HepG2 (cell line): ENCODE measurements around the gene UGP2. TPM values are rescaled to one million over a fixed set of nuclear protein-coding genes. Genes with fewer than 3 reads are reported as not detected.
A peak's percentile ranks its signal among the peaks of the same experiment; 100 is the strongest.

ENCODE experiments used
- CBX5 ChIP-seq: sonication (generic); formaldehyde crosslinking; IDR thresholded peaks from 2 replicates; pipeline ENCODE4 v1.4.0; 2020; ENCODE audit warnings: missing genetic modification reagents, borderline replicate concordance
- ELF3 ChIP-seq: IDR thresholded peaks from 2 replicates; pipeline ENCODE4 v1.6.1; 2016; ENCODE audit warnings: missing genetic modification reagents, missing compliant biosample characterization
- FIP1L1 ChIP-seq: fragments of 200-400 bp; formaldehyde crosslinking; IDR thresholded peaks from 2 replicates; pipeline ENCODE4 v1.6.1; 2018; ENCODE audit warnings: low read depth, mild to moderate bottlenecking, low read length, moderate library complexity, borderline replicate concordance; ENCODE audit not compliant: insufficient read depth
- HCFC1 ChIP-seq: fragments of 150-350 bp; IDR thresholded peaks from 2 replicates; pipeline ENCODE4 v1.6.1; 2014; ENCODE audit warnings: low read depth, low read length
- JUN ChIP-seq: sonication (generic); formaldehyde crosslinking; IDR thresholded peaks from 2 replicates; pipeline ENCODE4 v1.4.0; 2020; ENCODE audit warnings: mild to moderate bottlenecking, missing genetic modification reagents
- PHF5A ChIP-seq: IDR thresholded peaks from one replicate; pipeline ENCODE4 v1.6.1; 2018; ENCODE audit warnings: low read depth, missing genetic modification reagents; ENCODE audit not compliant: unreplicated experiment
- ZEB1 ChIP-seq: IDR thresholded peaks from 2 replicates; pipeline ENCODE4 v1.6.1; 2012; ENCODE audit warnings: mild to moderate bottlenecking, low read depth, inconsistent platforms; ENCODE audit not compliant: insufficient replicate concordance
- ZFP1 ChIP-seq: IDR thresholded peaks from 2 replicates; pipeline ENCODE4 v1.6.1; 2016
- ZNF10 ChIP-seq: sonication (generic); formaldehyde crosslinking; IDR thresholded peaks from 2 replicates; pipeline ENCODE4 v1.4.0; 2020; ENCODE audit warnings: mild to moderate bottlenecking, low read depth, missing genetic modification reagents, borderline replicate concordance
- ZNF12 ChIP-seq: sonication (generic); formaldehyde crosslinking; IDR thresholded peaks from 2 replicates; pipeline ENCODE4 v1.5.0; 2020; ENCODE audit warnings: missing genetic modification reagents
- ZNF230 ChIP-seq: sonication (generic); formaldehyde crosslinking; IDR thresholded peaks from 2 replicates; pipeline ENCODE4 v1.4.0; 2020; ENCODE audit warnings: mild to moderate bottlenecking, missing genetic modification reagents
- ZNF430 ChIP-seq: sonication (generic); formaldehyde crosslinking; IDR thresholded peaks from 2 replicates; pipeline ENCODE4 v1.9.0; 2021; ENCODE audit warnings: mild to moderate bottlenecking, missing genetic modification reagents
- ZNF768 ChIP-seq: sonication (generic); formaldehyde crosslinking; IDR thresholded peaks from 2 replicates; pipeline ENCODE4 v1.4.0; 2020; ENCODE audit warnings: missing genetic modification reagents
- polyA plus RNA-seq, 8 experiments: library from polyadenylated mRNA; depleted of rRNA in 3 of 8; stranded (reverse) in 7 of 8; unstranded in 1 of 8; fragments of >200 nt; fragmentation: Illumina TruSeq in 4 of 8; extraction: Trizol in 4 of 8; gene quantifications; 2 replicates each; pipeline versions ENCODE4 v1.2.1 to v1.2.3, GENCODE V29; 2011 to 2016; ENCODE audit warnings: low read depth in 4 of 8, missing spikeins in 1 of 8, mixed read lengths in 1 of 8; ENCODE audit not compliant: insufficient read depth in 1 of 8
- total RNA-seq, 5 experiments: library from RNA; depleted of rRNA; stranded (reverse); fragments of >200 nt; fragmentation: Illumina TruSeq; extraction: Trizol; gene quantifications; 2 replicates each; pipeline ENCODE4 v1.2.3, GENCODE V29; 2016; ENCODE audit warnings: low read depth in 1 of 5
- TF ChIP-seq, protein P1 (sequence below): sonication (generic); formaldehyde crosslinking; IDR thresholded peaks from 2 replicates; pipeline ENCODE4 v1.5.1; 2020; ENCODE audit warnings: mild to moderate bottlenecking, moderate library complexity, missing genetic modification reagents
- TF ChIP-seq, protein P2 (sequence below): sonication (generic); formaldehyde crosslinking; IDR thresholded peaks from 2 replicates; pipeline ENCODE4 v1.8.1; 2022; ENCODE audit warnings: mild to moderate bottlenecking, missing genetic modification reagents
- TF ChIP-seq, protein P3 (sequence below): sonication (generic); formaldehyde crosslinking; IDR thresholded peaks from 2 replicates; pipeline ENCODE4 v1.5.0; 2020; ENCODE audit warnings: missing genetic modification reagents, mild to moderate bottlenecking, borderline replicate concordance
- TF ChIP-seq, protein P4 (sequence below): sonication (generic); formaldehyde crosslinking; conservative IDR thresholded peaks from 2 replicates; pipeline ENCODE4 v1.5.0; 2020; ENCODE audit warnings: missing genetic modification reagents
- TF ChIP-seq, protein P5 (sequence below): sonication (generic); formaldehyde crosslinking; IDR thresholded peaks from 2 replicates; pipeline ENCODE4 v1.9.0; 2022; ENCODE audit warnings: low read depth, missing genetic modification reagents
- TF ChIP-seq, protein P6 (sequence below): sonication (generic); formaldehyde crosslinking; IDR thresholded peaks from 2 replicates; pipeline ENCODE4 v1.4.0; 2020; ENCODE audit warnings: mild to moderate bottlenecking, missing genetic modification reagents, borderline replicate concordance

Gene UGP2
- total and polyA plus RNA-seq, 2 of the 13 experiments (the other 11 are each of a cell fraction or from before 2014, with no cell fraction given) = 96.0 to 134 TPM

DNA sequence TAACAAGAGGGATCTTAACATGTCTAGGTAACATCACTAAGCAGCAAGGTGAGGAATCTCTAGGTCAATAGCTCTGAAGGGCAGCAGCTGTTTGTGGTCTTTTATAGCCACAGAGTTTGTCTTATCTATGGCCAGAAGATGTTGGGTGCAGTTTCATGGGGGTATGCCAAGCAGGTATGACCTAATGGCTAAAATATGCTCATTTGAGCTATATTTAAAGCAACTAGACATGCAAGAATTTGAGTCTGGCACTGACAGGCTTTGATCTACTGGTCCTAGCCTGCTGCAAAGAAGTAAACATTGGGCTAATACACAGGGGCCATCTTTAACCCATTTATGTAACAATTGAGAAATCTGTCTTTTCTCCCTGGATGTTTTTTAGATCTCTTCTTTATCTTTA is 13.9 kb upstream of the UGP2 start (continued):
- TF ChIP-seq, protein P1, sequence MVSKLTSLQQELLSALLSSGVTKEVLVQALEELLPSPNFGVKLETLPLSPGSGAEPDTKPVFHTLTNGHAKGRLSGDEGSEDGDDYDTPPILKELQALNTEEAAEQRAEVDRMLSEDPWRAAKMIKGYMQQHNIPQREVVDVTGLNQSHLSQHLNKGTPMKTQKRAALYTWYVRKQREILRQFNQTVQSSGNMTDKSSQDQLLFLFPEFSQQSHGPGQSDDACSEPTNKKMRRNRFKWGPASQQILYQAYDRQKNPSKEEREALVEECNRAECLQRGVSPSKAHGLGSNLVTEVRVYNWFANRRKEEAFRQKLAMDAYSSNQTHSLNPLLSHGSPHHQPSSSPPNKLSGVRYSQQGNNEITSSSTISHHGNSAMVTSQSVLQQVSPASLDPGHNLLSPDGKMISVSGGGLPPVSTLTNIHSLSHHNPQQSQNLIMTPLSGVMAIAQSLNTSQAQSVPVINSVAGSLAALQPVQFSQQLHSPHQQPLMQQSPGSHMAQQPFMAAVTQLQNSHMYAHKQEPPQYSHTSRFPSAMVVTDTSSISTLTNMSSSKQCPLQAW (CRISPR knock-in tag) = no peak
- TF ChIP-seq ELF3 (CRISPR knock-in tag) (peak; percentile 66), ZFP1 (CRISPR knock-in tag) (no peak), FIP1L1 (no peak), ZEB1 (no peak), HCFC1 (no peak), ZNF768 (CRISPR knock-in tag) (no peak), PHF5A (CRISPR knock-in tag) (no peak), CBX5 (CRISPR knock-in tag) (no peak), ZNF230 (no peak), ZNF10 (no peak), ZNF430 (CRISPR knock-in tag) (0 out of 2 replicates have a peak, but pooled peaks have one; percentile 60), JUN (CRISPR knock-in tag) (peak; percentile 99), ZNF12 (peak; percentile 48; the same call in 1 of the 2 replicates)
- TF ChIP-seq, protein P2, sequence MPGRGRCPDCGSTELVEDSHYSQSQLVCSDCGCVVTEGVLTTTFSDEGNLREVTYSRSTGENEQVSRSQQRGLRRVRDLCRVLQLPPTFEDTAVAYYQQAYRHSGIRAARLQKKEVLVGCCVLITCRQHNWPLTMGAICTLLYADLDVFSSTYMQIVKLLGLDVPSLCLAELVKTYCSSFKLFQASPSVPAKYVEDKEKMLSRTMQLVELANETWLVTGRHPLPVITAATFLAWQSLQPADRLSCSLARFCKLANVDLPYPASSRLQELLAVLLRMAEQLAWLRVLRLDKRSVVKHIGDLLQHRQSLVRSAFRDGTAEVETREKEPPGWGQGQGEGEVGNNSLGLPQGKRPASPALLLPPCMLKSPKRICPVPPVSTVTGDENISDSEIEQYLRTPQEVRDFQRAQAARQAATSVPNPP (CRISPR knock-in tag) = no peak
- TF ChIP-seq, protein P3, sequence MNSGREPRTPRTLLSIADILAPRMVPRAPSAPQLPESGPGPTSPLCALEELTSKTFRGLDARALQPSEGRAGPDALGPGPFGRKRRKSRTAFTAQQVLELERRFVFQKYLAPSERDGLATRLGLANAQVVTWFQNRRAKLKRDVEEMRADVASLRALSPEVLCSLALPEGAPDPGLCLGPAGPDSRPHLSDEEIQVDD (CRISPR knock-in tag) = no peak
- TF ChIP-seq, protein P4, sequence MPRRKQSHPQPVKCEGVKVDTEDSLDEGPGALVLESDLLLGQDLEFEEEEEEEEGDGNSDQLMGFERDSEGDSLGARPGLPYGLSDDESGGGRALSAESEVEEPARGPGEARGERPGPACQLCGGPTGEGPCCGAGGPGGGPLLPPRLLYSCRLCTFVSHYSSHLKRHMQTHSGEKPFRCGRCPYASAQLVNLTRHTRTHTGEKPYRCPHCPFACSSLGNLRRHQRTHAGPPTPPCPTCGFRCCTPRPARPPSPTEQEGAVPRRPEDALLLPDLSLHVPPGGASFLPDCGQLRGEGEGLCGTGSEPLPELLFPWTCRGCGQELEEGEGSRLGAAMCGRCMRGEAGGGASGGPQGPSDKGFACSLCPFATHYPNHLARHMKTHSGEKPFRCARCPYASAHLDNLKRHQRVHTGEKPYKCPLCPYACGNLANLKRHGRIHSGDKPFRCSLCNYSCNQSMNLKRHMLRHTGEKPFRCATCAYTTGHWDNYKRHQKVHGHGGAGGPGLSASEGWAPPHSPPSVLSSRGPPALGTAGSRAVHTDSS = no peak
- TF ChIP-seq, protein P5, sequence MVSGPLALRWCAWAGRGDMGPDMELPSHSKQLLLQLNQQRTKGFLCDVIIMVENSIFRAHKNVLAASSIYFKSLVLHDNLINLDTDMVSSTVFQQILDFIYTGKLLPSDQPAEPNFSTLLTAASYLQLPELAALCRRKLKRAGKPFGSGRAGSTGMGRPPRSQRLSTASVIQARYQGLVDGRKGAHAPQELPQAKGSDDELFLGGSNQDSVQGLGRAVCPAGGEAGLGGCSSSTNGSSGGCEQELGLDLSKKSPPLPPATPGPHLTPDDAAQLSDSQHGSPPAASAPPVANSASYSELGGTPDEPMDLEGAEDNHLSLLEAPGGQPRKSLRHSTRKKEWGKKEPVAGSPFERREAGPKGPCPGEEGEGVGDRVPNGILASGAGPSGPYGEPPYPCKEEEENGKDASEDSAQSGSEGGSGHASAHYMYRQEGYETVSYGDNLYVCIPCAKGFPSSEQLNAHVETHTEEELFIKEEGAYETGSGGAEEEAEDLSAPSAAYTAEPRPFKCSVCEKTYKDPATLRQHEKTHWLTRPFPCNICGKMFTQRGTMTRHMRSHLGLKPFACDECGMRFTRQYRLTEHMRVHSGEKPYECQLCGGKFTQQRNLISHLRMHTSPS (CRISPR knock-in tag) = no peak
- TF ChIP-seq, protein P6, sequence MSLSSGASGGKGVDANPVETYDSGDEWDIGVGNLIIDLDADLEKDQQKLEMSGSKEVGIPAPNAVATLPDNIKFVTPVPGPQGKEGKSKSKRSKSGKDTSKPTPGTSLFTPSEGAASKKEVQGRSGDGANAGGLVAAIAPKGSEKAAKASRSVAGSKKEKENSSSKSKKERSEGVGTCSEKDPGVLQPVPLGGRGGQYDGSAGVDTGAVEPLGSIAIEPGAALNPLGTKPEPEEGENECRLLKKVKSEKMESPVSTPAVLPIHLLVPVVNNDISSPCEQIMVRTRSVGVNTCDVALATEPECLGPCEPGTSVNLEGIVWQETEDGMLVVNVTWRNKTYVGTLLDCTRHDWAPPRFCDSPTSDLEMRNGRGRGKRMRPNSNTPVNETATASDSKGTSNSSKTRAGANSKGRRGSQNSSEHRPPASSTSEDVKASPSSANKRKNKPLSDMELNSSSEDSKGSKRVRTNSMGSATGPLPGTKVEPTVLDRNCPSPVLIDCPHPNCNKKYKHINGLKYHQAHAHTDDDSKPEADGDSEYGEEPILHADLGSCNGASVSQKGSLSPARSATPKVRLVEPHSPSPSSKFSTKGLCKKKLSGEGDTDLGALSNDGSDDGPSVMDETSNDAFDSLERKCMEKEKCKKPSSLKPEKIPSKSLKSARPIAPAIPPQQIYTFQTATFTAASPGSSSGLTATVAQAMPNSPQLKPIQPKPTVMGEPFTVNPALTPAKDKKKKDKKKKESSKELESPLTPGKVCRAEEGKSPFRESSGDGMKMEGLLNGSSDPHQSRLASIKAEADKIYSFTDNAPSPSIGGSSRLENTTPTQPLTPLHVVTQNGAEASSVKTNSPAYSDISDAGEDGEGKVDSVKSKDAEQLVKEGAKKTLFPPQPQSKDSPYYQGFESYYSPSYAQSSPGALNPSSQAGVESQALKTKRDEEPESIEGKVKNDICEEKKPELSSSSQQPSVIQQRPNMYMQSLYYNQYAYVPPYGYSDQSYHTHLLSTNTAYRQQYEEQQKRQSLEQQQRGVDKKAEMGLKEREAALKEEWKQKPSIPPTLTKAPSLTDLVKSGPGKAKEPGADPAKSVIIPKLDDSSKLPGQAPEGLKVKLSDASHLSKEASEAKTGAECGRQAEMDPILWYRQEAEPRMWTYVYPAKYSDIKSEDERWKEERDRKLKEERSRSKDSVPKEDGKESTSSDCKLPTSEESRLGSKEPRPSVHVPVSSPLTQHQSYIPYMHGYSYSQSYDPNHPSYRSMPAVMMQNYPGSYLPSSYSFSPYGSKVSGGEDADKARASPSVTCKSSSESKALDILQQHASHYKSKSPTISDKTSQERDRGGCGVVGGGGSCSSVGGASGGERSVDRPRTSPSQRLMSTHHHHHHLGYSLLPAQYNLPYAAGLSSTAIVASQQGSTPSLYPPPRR = peak; percentile 38; the same call in 1 of the 2 replicates
